ENCODE measurements around the gene CASTOR1.

The CASTOR1 gene

DNA sequence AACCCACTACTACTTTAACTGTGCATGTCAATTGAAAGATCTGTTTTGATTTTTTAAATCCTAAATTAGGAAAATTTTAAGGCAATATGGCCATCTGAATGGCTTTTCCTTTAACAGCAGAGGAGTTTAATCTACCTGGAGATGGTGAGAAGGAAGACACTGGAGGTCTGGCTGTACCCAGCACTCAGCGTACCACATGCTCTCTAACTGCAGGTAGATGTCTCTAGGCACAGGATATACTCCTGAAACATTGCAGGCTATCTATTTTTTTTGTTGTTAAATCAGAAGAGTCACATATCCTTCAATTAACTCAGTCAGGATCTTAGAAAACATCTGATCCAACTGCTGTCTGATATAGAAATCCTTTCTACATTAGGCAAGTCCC is 17.3 kb upstream of the CASTOR1 start:
- Histone ChIP-seq H3K27ac (peak overlapping the region; percentile 69 to 92), H3K4me3 (no peak overlapping the region)
- TF ChIP-seq, protein P1, sequence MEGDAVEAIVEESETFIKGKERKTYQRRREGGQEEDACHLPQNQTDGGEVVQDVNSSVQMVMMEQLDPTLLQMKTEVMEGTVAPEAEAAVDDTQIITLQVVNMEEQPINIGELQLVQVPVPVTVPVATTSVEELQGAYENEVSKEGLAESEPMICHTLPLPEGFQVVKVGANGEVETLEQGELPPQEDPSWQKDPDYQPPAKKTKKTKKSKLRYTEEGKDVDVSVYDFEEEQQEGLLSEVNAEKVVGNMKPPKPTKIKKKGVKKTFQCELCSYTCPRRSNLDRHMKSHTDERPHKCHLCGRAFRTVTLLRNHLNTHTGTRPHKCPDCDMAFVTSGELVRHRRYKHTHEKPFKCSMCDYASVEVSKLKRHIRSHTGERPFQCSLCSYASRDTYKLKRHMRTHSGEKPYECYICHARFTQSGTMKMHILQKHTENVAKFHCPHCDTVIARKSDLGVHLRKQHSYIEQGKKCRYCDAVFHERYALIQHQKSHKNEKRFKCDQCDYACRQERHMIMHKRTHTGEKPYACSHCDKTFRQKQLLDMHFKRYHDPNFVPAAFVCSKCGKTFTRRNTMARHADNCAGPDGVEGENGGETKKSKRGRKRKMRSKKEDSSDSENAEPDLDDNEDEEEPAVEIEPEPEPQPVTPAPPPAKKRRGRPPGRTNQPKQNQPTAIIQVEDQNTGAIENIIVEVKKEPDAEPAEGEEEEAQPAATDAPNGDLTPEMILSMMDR (IDR thresholded peaks at IDR 0.05) = no peak
- DNase-seq (ENCODE audit: low spot score) = no peak

DNA sequence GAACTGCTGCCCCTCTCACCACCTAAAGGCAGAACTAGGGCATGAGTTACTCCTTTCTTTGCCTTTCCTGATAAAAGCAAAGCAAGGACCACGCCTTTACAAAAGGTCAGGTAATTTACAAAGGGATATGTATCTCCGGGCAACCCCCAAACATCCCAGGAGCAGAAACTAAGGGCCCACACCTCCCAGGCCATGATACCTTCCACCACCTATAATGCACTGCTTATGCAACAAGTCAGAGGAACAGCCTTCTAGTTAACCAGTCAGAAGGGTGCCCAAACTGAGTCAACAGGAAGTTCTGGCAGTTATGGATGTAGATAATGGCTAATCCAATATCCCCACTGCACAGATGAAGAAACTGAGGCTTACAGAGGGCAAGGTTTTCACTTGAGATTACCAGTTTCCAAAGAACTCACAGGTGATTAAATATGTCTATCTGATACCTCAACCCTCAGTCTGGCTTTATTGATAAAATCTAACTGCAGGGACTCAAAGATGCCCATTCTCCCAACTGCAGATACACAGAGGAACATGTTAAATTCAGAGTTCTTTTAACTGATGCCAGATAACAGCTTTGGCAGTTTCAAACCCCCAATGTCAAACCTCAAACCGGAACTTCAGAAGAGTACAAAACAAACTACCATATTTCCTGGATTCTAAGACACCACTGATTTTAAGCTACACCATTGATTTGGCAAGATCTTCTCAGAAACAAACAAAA is 16.8 kb upstream of the CASTOR1 start:
- no peak for DNase-seq (ENCODE audit: low spot score)
- TF ChIP-seq, protein P1 (IDR thresholded peaks at IDR 0.05) = no peak
- Histone ChIP-seq H3K4me3 (peak overlapping the region; percentile 23), H3K27ac (peak overlapping the region; percentile 69 to 92)

DNA sequence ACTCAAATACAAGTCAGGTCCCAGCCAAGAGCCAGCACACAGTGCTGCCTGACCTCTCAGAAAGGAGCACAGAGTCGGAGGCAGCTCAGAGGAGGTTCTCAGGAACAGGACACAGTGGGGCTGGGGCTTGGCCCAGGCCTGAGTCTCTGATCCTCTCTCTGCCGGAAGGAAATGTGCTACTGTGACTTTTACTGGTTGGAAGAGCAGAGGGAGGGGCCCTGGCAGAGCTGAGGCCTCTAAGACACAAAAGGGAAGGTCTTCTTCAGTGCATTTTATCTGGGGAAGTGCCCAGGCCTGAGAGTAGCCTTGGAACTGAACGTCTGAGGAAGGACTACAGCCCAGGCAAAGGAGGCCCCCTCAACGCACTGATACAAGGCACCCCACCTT is 16.2 kb upstream of the CASTOR1 start:
- DNase-seq (ENCODE audit: low spot score) = no peak
- peak overlapping the region; percentile 23 for H3K4me3 ChIP-seq
- TF ChIP-seq, protein P1 (IDR thresholded peaks at IDR 0.05) = no peak

DNA sequence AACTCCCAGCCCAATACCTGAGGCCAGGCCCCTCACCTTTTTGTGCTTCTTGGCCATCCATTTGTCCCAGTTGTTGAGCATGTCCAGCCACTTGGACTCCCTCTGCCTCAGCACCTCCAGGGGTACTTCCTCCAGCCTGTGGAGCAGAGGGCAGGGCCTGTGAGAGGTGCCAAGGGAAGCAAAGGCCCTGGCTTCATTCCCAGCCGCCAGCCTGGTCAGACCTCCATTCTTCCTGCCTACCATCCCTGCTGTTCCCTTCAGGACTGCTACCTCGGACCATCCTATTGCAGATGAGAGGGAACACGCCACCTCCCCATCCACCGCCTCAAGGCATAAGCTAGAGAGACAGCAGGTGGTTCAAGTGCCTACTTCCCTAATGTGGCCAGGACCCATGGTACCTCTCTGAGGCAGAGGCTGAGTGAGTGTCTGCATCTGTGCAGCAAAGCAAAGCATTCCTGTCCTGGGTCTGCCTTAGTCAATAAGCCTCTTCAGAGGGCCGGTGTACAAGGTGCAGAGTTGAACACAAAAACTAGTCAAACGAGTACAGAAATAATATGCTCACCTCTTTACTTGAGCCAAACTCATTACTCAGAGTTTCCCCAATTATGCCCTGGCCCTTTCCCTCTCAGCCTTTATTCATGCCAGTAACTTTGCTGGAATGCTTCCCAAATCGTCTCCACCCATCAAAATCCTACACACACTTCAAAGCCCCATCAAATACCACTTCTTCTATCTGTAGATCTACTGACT is 15.4 kb upstream of the CASTOR1 start:
- TF ChIP-seq, protein P1 (IDR thresholded peaks at IDR 0.05) = no peak
- H3K4me3 ChIP-seq = peak overlapping the region; percentile 3
- no peak for DNase-seq (ENCODE audit: low spot score)
- peak overlapping the region; percentile 69 to 92 for H3K27ac ChIP-seq

More for the DNA sequence above, 16.2 kb upstream of the CASTOR1 start:
- peak overlapping the region; percentile 69 to 92 for H3K27ac ChIP-seq

DNA sequence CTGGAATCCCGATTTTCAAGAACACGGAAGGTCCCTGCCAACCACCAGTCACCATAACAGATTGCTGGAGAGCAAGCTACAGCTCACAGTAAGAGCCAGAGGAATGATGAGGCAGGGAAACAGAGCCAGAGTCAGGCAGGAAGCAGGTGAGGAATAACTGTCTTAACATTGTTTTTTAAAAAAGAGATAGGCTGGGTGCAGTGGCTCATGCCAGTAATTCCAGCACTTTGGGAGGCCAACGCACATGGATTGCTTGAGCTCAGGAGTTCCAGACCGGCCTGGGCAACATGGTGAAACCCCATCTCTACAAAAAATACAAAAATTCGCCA is 13.5 kb upstream of the CASTOR1 start:
- TF ChIP-seq, protein P1 (IDR thresholded peaks at IDR 0.05) = no peak
- Histone ChIP-seq H3K4me3 (no peak overlapping the region), H3K27ac (peak overlapping the region; percentile 54 to 92)
- DNase-seq (ENCODE audit: low spot score) = no peak

DNA sequence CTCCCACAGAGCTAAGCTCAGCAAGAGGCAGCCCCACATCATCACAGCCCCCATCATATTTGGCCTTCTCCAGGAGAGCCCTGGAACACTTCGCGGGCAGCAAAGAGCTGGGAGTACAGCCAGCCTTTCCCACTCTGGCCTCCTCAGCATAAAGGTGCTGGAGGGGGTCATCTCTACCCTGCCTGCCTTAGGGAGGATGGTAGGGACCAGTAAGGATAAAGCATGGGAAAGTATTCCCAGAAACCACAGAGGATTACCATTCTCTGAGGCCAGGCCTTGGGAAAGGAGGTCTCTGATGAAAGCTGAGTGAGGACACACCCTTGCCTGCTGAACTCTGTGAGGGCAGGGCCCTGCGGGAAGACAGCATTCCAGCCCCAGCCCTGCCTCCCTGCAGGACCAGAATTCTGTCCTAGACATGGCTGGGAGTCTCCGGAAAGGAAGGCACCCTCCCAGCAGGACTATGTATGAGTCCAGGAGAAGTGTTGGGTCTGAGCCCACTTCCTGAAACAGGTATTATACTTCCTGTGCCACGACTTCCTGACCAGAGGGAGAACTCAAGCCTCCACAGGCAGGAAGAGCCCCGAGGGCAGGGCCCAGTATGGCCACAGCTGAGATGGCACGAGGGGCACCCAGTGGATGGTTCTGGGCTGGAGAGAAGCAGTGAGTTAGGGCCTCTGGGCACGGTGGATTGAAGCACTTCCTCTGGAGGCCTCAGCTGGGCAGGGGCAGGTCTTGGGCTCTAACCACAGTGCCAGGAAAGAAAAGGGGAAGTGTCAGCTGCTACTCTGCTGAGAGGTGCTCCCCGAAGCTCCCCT is 12.9 kb upstream of the CASTOR1 start:
- DNase-seq (ENCODE audit: low spot score) = no peak
- Histone ChIP-seq H3K27ac (peak overlapping the region; percentile 54 to 92), H3K4me3 (peak overlapping the region; percentile 15)
- TF ChIP-seq, protein P1 (IDR thresholded peaks at IDR 0.05) = no peak
